ENCODE data around the gene PDE6A.
A peak's percentile ranks its signal among the peaks of the same experiment; 100 is the strongest.

The PDE6A gene

DNA sequence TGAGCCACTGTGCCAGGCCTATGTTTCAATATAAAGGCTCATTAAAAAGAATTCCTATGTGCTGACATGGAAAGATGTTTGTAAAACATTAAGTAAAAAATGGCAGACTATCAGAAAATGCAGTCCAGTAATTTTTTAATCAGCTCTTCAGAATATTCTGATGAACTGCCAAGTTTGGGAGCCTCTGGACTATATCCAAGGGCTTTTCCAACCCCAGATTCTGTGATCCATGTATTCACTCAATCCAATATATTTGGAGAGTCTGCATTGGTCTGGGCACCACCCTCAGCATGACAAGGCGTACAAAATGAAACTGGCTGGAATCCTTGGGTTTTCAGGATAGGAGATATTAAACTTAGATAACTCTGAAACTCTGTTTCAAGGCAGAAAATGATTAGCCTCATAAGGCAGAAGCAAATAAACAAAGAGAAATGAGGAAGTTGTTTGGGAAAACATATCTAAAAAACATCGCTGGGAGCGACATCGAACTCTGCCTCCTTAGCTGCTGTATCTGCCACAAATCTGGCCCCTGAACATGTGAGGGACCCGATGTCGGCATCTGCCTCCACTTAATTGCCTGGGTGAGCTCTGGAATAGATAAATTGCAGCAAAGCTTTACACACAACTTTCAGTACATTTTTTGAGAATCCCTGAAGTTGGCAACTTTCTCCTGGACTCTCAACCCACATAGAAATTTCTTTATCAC lies 14.4 kb downstream of the PDE6A start:
- DNase-seq = peak; percentile 63 to 75
- TF ChIP-seq POLR2A (IDR thresholded peaks at IDR 0.05; ENCODE audit: low read length) (no peak), GATA1 (IDR thresholded peaks at IDR 0.05; ENCODE audit: low read depth, low read length) (no peak)

DNA sequence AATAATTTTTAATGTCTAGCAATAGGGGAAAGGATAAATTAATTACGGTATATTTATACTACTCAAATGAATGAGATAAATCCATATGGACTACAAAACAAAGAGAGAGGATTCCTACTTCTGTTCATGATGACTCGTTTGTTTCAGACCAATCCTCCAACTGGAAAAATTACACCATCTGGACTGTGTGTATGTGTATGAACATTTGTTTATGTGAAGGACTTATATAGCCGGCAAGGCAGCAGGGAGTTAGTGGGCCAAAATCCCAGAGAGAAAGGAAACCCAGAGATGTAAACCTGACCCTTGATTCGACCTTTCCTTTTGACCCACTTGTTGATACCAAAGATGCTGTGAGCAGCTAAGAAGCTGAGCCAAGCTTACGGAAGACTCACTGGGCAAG lies 20.1 kb downstream of the PDE6A start:
- no peak for DNase-seq
- TF ChIP-seq GATA1 (IDR thresholded peaks at IDR 0.05; ENCODE audit: low read depth, low read length) (no peak), POLR2A (IDR thresholded peaks at IDR 0.05; ENCODE audit: low read length) (no peak)

DNA sequence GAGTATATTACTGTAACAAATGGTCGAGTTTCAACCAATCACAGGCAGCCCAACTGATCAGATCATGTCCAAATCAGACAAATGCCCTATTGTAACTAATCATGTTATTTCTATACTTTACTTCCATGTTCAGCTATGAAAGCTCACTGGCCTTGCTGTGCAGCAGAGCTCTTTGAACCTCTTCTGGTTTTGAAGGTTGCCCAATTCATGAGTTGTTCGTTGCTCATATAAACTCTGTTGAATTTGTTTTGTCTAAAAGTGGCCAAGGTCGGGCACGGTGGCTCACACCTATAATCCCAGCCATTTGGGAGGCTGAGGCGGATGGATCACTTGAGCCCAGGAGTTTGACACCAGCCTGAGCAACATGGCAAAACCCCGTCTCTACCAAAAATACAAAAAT lies 21.6 kb downstream of the PDE6A start:
- TF ChIP-seq POLR2A (IDR thresholded peaks at IDR 0.05; ENCODE audit: low read length) (no peak), GATA1 (IDR thresholded peaks at IDR 0.05; ENCODE audit: low read depth, low read length) (no peak)

DNA sequence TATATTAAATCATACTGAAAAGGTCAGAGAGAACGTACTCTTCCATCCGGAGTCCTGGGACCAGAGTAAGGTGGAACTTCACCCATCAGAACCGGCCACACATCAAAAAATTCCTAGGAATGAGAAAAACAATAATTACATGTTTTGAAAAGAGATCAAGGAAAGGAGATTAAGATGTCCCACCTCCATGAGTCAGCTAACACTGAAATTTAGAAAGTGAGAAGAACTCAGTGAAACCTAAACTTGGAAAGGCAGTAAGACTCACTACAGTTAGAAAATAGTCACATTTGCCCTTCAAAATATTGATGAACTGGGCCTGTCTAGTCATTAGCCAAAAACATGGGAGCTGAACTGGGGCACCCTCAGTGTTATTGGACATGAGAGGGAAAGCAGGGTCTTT lies 23.0 kb downstream of the PDE6A start:
- TF ChIP-seq GATA1 (IDR thresholded peaks at IDR 0.05; ENCODE audit: low read depth, low read length) = no peak
- TF ChIP-seq POLR2A (IDR thresholded peaks at IDR 0.05; ENCODE audit: low read length) = no peak
- DNase-seq = peak; percentile 27 to 58

More for the DNA sequence above, 21.6 kb downstream of the PDE6A start:
- no peak for DNase-seq

DNA sequence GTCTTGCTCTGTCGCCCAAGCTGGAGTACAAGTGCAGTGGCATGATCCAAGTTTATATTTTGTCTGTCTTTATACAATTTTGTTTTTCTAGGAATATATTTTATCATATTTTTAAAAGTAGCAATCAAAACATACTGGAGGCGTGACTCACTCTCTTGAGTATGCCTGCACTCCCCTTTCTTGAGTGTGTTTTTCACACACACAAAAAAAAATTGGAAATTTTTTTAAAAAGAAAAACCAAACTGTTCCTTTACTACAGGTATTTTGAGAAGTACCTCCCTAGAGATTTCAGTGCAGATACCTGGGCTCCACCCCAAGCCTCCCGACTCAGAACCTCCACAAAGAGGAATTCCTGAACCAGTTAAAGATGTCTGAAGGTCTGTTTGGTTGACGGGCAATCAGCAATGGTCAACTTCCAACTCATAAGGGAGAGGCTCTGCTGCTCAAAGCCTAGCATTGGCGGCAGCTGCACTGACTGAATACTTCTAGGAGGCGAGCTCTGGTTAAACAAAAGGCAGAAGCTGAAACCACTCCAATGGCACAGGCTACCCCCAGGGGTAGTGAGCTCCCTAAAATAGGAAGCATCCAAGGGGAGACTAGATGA lies 27.4 kb downstream of the PDE6A start:
- no peak for DNase-seq
- TF ChIP-seq POLR2A (IDR thresholded peaks at IDR 0.05; ENCODE audit: low read length) (no peak), GATA1 (IDR thresholded peaks at IDR 0.05; ENCODE audit: low read depth, low read length) (no peak)

DNA sequence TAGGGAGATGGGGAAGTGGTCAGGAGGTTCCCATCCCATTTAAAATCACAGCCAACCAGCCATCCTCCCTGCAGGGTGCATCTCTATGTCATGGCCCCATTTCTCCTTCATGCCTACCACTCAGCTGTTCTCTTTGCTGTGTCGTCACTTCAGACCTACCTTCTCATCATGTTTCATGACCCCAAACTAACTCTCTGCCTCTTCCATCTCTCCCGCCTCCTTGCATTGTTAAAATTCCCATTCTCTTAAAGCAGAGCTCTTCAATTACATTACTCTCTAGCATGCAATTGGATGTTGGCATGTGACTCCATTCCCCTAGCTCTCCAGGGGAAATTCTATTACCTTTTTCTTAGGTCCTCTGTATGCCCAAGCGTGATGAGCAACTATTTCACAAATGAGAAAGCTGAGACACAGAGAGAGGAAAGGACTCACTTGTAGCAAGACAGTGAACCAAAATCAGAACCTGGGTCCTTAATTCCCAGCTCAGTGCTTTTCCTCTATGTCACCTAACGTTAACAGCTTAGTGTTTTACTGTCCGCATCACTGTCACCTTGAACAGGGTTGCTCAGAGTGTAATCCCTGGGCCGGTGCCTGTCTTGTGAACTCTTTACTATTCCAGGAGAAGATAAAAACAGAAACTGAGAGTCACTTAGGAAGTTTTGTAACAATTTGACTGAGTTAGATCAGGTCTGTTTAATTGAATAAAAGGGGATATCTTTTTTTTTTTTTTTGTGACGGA lies 28.1 kb downstream of the PDE6A start:
- no peak for DNase-seq
- no peak for TF ChIP-seq GATA1 (IDR thresholded peaks at IDR 0.05; ENCODE audit: low read depth, low read length)
- TF ChIP-seq POLR2A (IDR thresholded peaks at IDR 0.05; ENCODE audit: low read length) = no peak

DNA sequence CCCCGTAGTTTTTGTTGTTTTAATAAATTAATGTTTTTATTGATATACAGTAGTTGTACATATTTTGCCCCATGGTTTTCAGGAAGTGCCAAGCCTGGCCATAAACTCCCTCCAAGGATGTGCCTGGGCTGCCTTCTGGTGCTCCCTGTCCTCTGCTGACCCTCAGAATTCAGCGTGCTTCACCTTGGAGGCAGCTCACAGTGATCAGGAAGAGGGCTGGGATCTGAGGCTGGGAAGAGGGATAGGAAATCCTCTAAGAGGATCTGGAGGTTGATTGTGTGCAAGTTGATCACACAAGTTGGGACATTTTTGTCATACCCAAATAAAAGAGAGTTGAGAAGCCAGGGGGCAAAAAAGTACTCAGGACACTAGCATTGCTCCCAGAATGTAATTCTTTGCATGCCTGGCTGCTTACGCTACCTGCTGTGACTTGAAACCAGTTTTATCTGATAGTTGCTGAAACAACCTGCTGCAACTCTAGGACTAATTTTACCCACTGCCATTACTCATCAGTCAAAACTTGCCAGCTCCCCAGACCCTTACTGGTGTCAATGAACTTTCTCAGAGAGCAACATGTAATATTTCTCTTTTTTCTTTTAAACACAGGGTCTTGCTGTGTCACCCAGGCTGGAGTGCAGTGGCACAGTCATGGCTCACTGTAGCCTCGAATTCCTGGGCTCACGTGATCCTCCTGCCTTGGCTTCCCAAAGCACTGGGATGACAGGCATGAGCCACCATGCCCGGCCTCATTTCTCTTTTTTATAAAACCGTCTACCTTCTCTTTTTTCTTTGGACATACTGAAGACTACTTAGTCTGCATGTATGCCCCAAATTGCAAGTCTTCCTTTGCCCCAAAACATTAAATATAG lies 29.0 kb downstream of the PDE6A start:
- TF ChIP-seq POLR2A (IDR thresholded peaks at IDR 0.05; ENCODE audit: low read length) (no peak), GATA1 (IDR thresholded peaks at IDR 0.05; ENCODE audit: low read depth, low read length) (no peak)
- peak; percentile 29 to 66 for DNase-seq

DNA sequence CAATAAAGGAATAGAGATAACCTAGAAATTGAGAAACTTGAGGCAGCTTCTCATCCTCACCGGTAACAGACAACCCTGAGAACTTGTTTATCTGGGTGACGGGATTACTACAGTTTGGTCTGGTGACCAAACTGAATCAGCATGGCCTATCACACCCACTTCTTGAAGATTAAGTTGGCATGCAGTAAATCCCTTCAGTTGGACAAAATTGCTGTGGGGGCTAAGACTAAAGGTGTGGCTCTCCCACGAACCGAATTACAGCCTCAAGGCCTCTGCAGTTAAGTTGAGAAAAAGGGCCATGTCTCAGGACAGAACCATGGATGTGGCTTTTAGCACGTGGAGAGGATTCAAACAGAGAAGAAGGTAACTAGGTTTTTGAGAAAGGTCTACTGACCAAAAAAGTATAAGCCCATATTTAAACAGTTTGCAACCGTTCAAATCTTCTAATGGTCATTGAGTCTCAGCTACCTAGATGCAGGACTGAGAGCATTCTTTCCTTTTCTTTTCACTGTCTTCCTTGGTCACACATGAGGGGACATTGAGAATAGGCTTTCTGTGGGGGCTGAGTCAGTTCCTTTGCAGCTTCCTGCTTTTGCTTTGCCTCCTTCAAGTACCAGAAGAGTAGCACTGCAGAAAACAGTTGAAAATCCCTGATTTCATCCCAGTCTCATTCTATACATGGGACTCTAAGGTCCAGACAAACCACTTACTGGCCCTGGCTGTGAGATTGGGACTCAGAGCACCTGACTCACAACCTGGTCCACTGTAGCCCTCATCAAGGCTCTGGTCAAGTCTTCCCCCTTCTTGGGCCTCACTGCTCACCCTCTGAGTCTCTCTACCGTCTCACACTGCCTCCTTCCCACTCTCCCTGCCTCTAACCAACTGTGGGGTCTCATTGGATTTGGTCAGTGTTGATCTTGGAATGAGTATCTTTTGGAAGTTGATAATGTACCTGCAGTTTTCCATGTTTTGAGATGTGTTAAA lies 30.9 kb downstream of the PDE6A start:
- peak; percentile 85 to 92 for DNase-seq
- TF ChIP-seq GATA1 (IDR thresholded peaks at IDR 0.05; ENCODE audit: low read depth, low read length) (no peak), POLR2A (IDR thresholded peaks at IDR 0.05; ENCODE audit: low read length) (peak; percentile 61)

DNA sequence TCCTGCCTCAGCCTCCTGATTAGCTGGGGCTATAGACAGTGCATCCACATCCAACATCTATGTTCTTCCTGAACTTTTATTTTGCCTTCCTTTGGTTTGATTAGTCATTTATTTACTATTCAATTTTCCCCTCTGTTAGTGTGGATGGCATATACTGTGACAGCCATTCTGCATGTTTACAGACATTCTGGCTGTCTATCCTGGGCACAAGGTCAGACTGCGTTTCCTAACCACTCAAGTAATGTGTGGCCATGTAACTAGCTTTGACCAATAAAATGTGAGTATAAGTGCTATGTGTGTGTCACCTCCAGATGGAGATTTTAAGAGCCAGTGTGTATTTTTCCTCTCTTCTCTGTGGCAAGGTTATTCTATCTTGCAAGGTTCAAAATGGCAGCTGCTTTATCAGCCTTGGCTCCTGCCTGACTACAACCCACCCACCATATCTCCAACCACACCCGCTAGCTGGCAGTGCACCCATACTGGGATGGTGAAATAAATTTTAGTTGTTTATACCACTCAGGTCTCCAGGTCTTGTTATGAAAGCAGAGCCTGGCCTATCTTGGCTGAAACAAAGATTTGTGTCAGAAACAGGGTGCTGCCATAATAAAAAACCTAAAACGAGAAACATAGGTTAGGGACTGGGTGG lies 32.2 kb downstream of the PDE6A start:
- peak; percentile 93 to 96 for DNase-seq
- TF ChIP-seq GATA1 (IDR thresholded peaks at IDR 0.05; ENCODE audit: low read depth, low read length) (no peak), POLR2A (IDR thresholded peaks at IDR 0.05; ENCODE audit: low read length) (peak; percentile 46)

DNA sequence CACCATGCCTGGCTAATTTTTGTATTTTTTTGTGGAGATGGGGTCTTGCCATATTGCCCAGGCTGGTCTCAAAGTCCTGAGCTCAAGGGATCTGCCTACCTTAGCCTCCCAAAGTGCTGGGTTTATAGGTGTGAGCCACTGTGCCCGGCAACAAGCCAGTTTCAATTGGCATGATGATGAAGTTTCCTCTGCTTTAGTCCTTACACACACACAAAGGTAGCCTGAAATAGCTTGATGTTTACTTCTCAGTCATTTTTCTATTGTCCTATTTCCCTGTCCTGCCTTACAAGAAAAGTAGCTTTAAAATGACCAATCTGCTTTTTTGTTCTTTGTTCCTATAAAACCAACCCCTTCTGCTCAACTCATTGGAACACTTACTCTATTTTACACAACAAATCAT lies 33.6 kb downstream of the PDE6A start:
- no peak for TF ChIP-seq GATA1 (IDR thresholded peaks at IDR 0.05; ENCODE audit: low read depth, low read length)
- no peak for TF ChIP-seq POLR2A (IDR thresholded peaks at IDR 0.05; ENCODE audit: low read length)
- DNase-seq = peak in 1 of 2 experiments; percentile 33

DNA sequence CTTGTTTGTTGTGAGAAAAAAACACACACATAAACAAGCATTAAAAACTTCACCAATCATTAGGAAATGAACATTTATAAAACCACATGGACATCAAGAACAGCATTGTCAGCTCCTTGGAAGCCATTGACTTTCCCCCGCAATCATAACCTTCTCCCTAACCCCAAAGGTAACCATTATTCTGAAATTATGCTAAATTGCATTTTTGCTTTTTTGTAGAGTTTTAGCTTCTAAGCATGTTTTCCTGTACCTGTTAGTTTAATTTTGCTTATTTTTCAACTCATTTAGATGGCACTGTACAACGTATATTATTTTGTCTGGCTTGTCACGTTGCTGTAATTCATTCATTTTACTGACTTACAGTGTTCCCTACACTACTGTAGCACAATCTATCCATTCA lies 36.8 kb downstream of the PDE6A start:
- TF ChIP-seq GATA1 (IDR thresholded peaks at IDR 0.05; ENCODE audit: low read depth, low read length) (no peak), POLR2A (IDR thresholded peaks at IDR 0.05; ENCODE audit: low read length) (no peak)
- DNase-seq = no peak

DNA sequence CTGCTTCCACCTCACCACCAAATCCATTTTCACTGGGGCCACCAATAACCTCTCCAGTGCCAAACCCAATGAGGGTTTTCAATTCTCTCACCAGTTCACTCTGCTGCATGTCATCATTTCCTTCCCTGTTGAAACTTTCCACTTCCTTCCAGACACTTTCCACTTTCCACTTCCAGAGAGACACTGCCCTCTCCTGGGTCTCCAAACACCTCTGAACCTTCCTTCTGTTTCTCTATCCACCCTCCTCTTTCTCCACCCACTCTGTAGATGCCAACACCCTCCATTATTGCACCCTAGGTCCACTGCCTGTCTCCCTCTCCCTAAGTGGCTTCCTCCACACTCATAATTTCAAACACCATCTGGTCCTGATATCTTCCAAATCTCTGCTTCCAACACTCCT lies 39.6 kb downstream of the PDE6A start:
- TF ChIP-seq GATA1 (IDR thresholded peaks at IDR 0.05; ENCODE audit: low read depth, low read length) = no peak
- no peak for TF ChIP-seq POLR2A (IDR thresholded peaks at IDR 0.05; ENCODE audit: low read length)
- no peak for DNase-seq

Measured in erythroblast (primary cell).